ENCODE data around the gene MS4A2.

GRCh38 chr11:60084631-60085273 is 3.7 kb upstream of the MS4A2 start:
- no peak for TF ChIP-seq POLR2A (IDR thresholded peaks at IDR 0.05)
- no peak for TF ChIP-seq CTCF (IDR thresholded peaks at IDR 0.05)
